HCT116 (cell line): ENCODE measurements around the gene ZYG11B. TPM values are rescaled to one million over a fixed set of nuclear protein-coding genes. Genes with fewer than 3 reads are reported as not detected.

Source experiments
- ATAC-seq: fragments of 200-7000 bp; cut with Tn5 transposase; 2 replicates; pipeline ENCODE4 v1.9.1; 2020; ENCODE audit warnings: mild to moderate bottlenecking, moderate library complexity
- BruUV-seq: library from RNA; stranded (reverse); fragments of 400-500 nt; replicated peaks from 2 replicates; lab custom pipeline; 2021; lab: Mats Ljungman, UMichigan
- CTCF ChIA-PET: fragments of 300-600 bp; sonication (Branson Sonifier 250); formaldehyde crosslinking; loops from one replicate; lab custom pipeline; 2021; ENCODE audit warnings: antibody characterized with exemption; lab: Charles Lee
- POLR2A ChIA-PET: fragments of 300-600, 350-600 bp; sonication (Branson Sonifier 250); formaldehyde crosslinking; loops from one replicate; lab custom pipeline; 2021; ENCODE audit warnings: antibody characterized with exemption; lab: Charles Lee
- RAD21 ChIA-PET, 2 experiments: fragments of 300-600 bp; sonication (Branson Sonifier 250); formaldehyde crosslinking; loops; one replicate each; lab custom pipeline; 2023; ENCODE audit warnings: low total read pairs in 2 of 2; ENCODE audit not compliant: uncharacterized antibody in 2 of 2, unreplicated experiment in 2 of 2, low non-redundant PET in 1 of 2; lab: Charles Lee
- DNase-seq: peaks from one replicate; pipeline ENCODE4 v3.0.0-alpha.2; 2010; ENCODE audit warnings: low read depth, low spot score
- H2AFZ ChIP-seq: fragments of 200-600 bp; shearing (Covaris generic), sonication (generic); 2 replicates; pipeline ENCODE4 v1.6.1; 2017; ENCODE audit warnings: low read depth, mixed run types, mixed read lengths, antibody characterized with exemption, low read length; ENCODE audit not compliant: poor library complexity, severe bottlenecking
- H3K27ac ChIP-seq: 2 replicates; pipeline ENCODE4 v1.5.1; 2012; ENCODE audit warnings: low read depth, low read length
- H3K27me3 ChIP-seq: fragments of 200-600 bp; sonication (generic); 2 replicates; pipeline ENCODE4 v1.6.1; 2016; ENCODE audit warnings: mixed run types, low read length, mixed read lengths; ENCODE audit not compliant: insufficient read depth
- H3K36me3 ChIP-seq, 2 experiments: fragments of 200-500 bp in 1 of 2; fragments of 200-600 bp in 1 of 2; sonication (Bioruptor generic) in 1 of 2; sonication (generic) in 1 of 2; 2 replicates each; pipeline versions ENCODE4 v1.5.1 to v1.6.1; 2014 to 2016; ENCODE audit warnings: low read length in 2 of 2, inconsistent platforms in 1 of 2, mixed read lengths in 1 of 2, mixed run types in 1 of 2; ENCODE audit not compliant: insufficient read depth in 2 of 2, control insufficient read depth in 1 of 2
- H3K4me1 ChIP-seq, 2 experiments: fragments of 200-600 bp in 1 of 2; sonication (generic) in 1 of 2; 2 replicates each; pipeline versions ENCODE4 v1.5.1 to v1.6.1; 2012 to 2017; ENCODE audit warnings: low read length in 2 of 2, inconsistent platforms in 1 of 2, mild to moderate bottlenecking in 1 of 2, mixed read lengths in 1 of 2, mixed run types in 1 of 2, moderate library complexity in 1 of 2; ENCODE audit not compliant: insufficient read depth in 2 of 2, control insufficient read depth in 1 of 2
- H3K4me2 ChIP-seq: fragments of 200-600 bp; sonication (generic); 2 replicates; pipeline ENCODE4 v1.6.1; 2017; ENCODE audit warnings: mixed run types, low read length, mixed read lengths
- H3K4me3 ChIP-seq, 2 experiments: fragments of 200-600 bp in 1 of 2; sonication (generic) in 1 of 2; replicated peaks in 1 of 2; 2 replicates each; pipeline ENCODE4 v1.5.1; 2011 to 2016; ENCODE audit warnings: low read length in 2 of 2, control low read depth in 1 of 2, low read depth in 1 of 2, mild to moderate bottlenecking in 1 of 2, mixed read lengths in 1 of 2, mixed run types in 1 of 2
- H3K79me2 ChIP-seq: fragments of 200-600 bp; sonication (generic); 2 replicates; pipeline ENCODE4 v1.6.1; 2017; ENCODE audit warnings: mild to moderate bottlenecking, mixed run types, low read length, moderate library complexity, mixed read lengths; ENCODE audit not compliant: insufficient read depth
- H3K9ac ChIP-seq: fragments of 200-600 bp; sonication (generic); 2 replicates; pipeline ENCODE4 v1.6.1; 2016; ENCODE audit warnings: low read length, mixed read lengths
- H3K9me2 ChIP-seq: fragments of 200-600 bp; sonication (generic), shearing (Covaris generic); 2 replicates; pipeline ENCODE4 v1.6.1; 2017; ENCODE audit warnings: mixed run types, mild to moderate bottlenecking, moderate library complexity; ENCODE audit not compliant: insufficient read depth
- H3K9me3 ChIP-seq, 2 experiments: fragments of 200-500 bp in 1 of 2; fragments of 200-600 bp in 1 of 2; sonication (Bioruptor generic) in 1 of 2; sonication (generic) in 1 of 2; 2 replicates each; pipeline ENCODE4 v1.6.1; 2014 to 2017; ENCODE audit warnings: low read length in 2 of 2, mixed read lengths in 2 of 2, inconsistent platforms in 1 of 2, low read depth in 1 of 2, mild to moderate bottlenecking in 1 of 2, mixed run types in 1 of 2, moderate library complexity in 1 of 2; ENCODE audit not compliant: control insufficient read depth in 1 of 2, insufficient read depth in 1 of 2
- H4K20me1 ChIP-seq: fragments of 200-600 bp; sonication (generic), shearing (Covaris generic); 2 replicates; pipeline ENCODE4 v1.6.1; 2017; ENCODE audit warnings: mixed run types, mild to moderate bottlenecking, moderate library complexity; ENCODE audit not compliant: insufficient read depth
- EGR1 ChIP-seq: IDR thresholded peaks from 2 replicates; pipeline ENCODE4 v1.6.1; 2012; ENCODE audit warnings: low read depth
- ELF1 ChIP-seq: IDR thresholded peaks from 2 replicates; pipeline ENCODE4 v1.6.1; 2012; ENCODE audit warnings: low read depth, borderline replicate concordance
- EZH2 ChIP-seq: fragments of 200-600 bp; sonication (generic); IDR thresholded peaks from 2 replicates; pipeline ENCODE4 v1.6.1; 2017; ENCODE audit warnings: antibody characterized with exemption, mixed run types
- EZH2phosphoT487 ChIP-seq: fragments of 200-600 bp; IDR thresholded peaks from 2 replicates; pipeline ENCODE4 v1.6.1; 2018; ENCODE audit warnings: antibody characterized with exemption, borderline replicate concordance
- JUND ChIP-seq: IDR thresholded peaks from 2 replicates; pipeline ENCODE4 v1.6.1; 2012
- POLR2A ChIP-seq: IDR thresholded peaks from 2 replicates; pipeline ENCODE4 v1.7.0; 2011; ENCODE audit warnings: borderline replicate concordance; ENCODE audit not compliant: insufficient read depth, insufficient read length; ENCODE audit errors: extremely low read depth
- POLR2AphosphoS5 ChIP-seq: IDR thresholded peaks from 2 replicates; pipeline ENCODE4 v1.6.1; 2011; ENCODE audit warnings: mild to moderate bottlenecking, low read depth, low read length, moderate library complexity
- RAD21 ChIP-seq: IDR thresholded peaks from 2 replicates; pipeline ENCODE4 v1.6.1; 2012; ENCODE audit warnings: low read depth, mild to moderate bottlenecking
- SRF ChIP-seq: IDR thresholded peaks from 2 replicates; pipeline ENCODE4 v1.6.1; 2012; ENCODE audit warnings: low read depth
- TCF7L2 ChIP-seq: IDR thresholded peaks from 2 replicates; pipeline ENCODE4 v1.7.0; 2011; ENCODE audit warnings: borderline replicate concordance, inconsistent platforms; ENCODE audit not compliant: insufficient read depth, insufficient read length; ENCODE audit errors: extremely low read depth
- ZFX ChIP-seq: fragments of 450-650 bp; IDR thresholded peaks from 2 replicates; pipeline ENCODE4 v1.6.1; 2017
- ZNF274 ChIP-seq: fragments of 200-500 bp; sonication (Bioruptor generic); IDR thresholded peaks from 2 replicates; pipeline ENCODE4 v1.6.1; 2014; ENCODE audit warnings: mild to moderate bottlenecking, low read depth, low read length, inconsistent platforms
- intact Hi-C: fragments of 100-400 bp; cut with micrococcal nuclease; formaldehyde crosslinking; loops from 2 replicates; pipeline ENCODE4 v1.10.0; 2022
- total RNA-seq: library from RNA; stranded (reverse); gene quantifications from one replicate; pipeline ENCODE4 v1.2.1, GENCODE V29; 2021; ENCODE audit not compliant: unreplicated experiment
- TF ChIP-seq, protein P1 (sequence below): IDR thresholded peaks from 2 replicates; pipeline ENCODE4 v1.6.1; 2012
- TF ChIP-seq, protein P2 (sequence below): IDR thresholded peaks from 2 replicates; pipeline ENCODE4 v1.6.1; 2012; ENCODE audit warnings: low read depth
- TF ChIP-seq, protein P3 (sequence below), 3 experiments: fragments of 200-600 bp in 1 of 3; sonication (generic) in 1 of 3; IDR thresholded peaks in 2 of 3; conservative IDR thresholded peaks in 1 of 3; 2 replicates each; pipeline ENCODE4 v1.5.1; 2012 to 2017; ENCODE audit warnings: low read depth in 2 of 3, low read length in 2 of 3, antibody characterized with exemption in 1 of 3, borderline replicate concordance in 1 of 3, control low read depth in 1 of 3, mild to moderate bottlenecking in 1 of 3, mixed read lengths in 1 of 3, mixed run types in 1 of 3, moderate library complexity in 1 of 3; ENCODE audit not compliant: insufficient read depth in 1 of 3
- TF ChIP-seq, protein P4 (sequence below): IDR thresholded peaks from 2 replicates; pipeline ENCODE4 v1.6.1; 2012
- TF ChIP-seq, protein P5 (sequence below): IDR thresholded peaks from 2 replicates; pipeline ENCODE4 v1.6.1; 2011; ENCODE audit warnings: mild to moderate bottlenecking, low read length, moderate library complexity; ENCODE audit not compliant: insufficient replicate concordance; ENCODE audit errors: extremely low read depth

The ZYG11B gene
- total RNA-seq, 1 experiment from 2014 or later, result 20.7 TPM

DNA sequence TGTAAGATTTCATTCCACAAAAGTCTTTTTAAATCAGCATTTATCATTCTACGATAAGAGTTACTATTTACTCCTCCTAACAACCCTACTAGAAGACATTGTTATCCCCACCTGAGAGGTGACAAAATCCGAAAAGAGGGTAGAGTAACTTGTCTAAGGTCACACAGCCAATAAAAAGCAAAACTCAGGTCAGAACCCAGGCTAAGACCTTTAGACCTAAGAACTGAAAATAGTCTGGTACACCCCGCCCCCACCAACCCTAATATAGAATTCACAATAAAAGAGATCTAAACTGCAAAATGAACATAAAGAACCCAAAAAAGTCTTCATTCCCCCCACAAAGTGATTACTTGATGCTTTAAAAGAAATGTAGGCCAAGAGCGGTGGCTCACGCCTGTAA is 46.8 kb upstream of the ZYG11B start:
- Histone ChIP-seq H3K4me2 (no peak overlapping the region), H3K27me3 (no peaks in the 10 kb centered on the region), H4K20me1 (no peaks in the 10 kb centered on the region), H3K4me1 (peaks cover 3 to 7% of the 10 kb centered on the region in 2 experiments; a peak in 3 of 4 replicates), H3K36me3 (no peaks in the 10 kb centered on the region), H3K9me2 (no peaks in the 10 kb centered on the region), H3K27ac (no peak overlapping the region), H3K79me2 (no peaks in the 10 kb centered on the region), H3K9me3 (no peaks in the 10 kb centered on the region), H3K4me3 (no peak overlapping the region), H3K9ac (no peak overlapping the region), H2AFZ (no peak overlapping the region)
- TF ChIP-seq EZH2, result no peak
- TF ChIP-seq, protein P1, sequence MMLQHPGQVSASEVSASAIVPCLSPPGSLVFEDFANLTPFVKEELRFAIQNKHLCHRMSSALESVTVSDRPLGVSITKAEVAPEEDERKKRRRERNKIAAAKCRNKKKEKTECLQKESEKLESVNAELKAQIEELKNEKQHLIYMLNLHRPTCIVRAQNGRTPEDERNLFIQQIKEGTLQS, result no peak
- TF ChIP-seq, protein P2, sequence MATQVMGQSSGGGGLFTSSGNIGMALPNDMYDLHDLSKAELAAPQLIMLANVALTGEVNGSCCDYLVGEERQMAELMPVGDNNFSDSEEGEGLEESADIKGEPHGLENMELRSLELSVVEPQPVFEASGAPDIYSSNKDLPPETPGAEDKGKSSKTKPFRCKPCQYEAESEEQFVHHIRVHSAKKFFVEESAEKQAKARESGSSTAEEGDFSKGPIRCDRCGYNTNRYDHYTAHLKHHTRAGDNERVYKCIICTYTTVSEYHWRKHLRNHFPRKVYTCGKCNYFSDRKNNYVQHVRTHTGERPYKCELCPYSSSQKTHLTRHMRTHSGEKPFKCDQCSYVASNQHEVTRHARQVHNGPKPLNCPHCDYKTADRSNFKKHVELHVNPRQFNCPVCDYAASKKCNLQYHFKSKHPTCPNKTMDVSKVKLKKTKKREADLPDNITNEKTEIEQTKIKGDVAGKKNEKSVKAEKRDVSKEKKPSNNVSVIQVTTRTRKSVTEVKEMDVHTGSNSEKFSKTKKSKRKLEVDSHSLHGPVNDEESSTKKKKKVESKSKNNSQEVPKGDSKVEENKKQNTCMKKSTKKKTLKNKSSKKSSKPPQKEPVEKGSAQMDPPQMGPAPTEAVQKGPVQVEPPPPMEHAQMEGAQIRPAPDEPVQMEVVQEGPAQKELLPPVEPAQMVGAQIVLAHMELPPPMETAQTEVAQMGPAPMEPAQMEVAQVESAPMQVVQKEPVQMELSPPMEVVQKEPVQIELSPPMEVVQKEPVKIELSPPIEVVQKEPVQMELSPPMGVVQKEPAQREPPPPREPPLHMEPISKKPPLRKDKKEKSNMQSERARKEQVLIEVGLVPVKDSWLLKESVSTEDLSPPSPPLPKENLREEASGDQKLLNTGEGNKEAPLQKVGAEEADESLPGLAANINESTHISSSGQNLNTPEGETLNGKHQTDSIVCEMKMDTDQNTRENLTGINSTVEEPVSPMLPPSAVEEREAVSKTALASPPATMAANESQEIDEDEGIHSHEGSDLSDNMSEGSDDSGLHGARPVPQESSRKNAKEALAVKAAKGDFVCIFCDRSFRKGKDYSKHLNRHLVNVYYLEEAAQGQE, result no peak
- TF ChIP-seq ZFX, result no peak
- no peak for TF ChIP-seq JUND
- no peak for TF ChIP-seq SRF
- no peak for TF ChIP-seq EZH2phosphoT487
- TF ChIP-seq POLR2AphosphoS5, result no peak
- no peak for TF ChIP-seq POLR2A
- no peak for TF ChIP-seq TCF7L2
- TF ChIP-seq ZNF274, result no peak
- TF ChIP-seq, protein P3, sequence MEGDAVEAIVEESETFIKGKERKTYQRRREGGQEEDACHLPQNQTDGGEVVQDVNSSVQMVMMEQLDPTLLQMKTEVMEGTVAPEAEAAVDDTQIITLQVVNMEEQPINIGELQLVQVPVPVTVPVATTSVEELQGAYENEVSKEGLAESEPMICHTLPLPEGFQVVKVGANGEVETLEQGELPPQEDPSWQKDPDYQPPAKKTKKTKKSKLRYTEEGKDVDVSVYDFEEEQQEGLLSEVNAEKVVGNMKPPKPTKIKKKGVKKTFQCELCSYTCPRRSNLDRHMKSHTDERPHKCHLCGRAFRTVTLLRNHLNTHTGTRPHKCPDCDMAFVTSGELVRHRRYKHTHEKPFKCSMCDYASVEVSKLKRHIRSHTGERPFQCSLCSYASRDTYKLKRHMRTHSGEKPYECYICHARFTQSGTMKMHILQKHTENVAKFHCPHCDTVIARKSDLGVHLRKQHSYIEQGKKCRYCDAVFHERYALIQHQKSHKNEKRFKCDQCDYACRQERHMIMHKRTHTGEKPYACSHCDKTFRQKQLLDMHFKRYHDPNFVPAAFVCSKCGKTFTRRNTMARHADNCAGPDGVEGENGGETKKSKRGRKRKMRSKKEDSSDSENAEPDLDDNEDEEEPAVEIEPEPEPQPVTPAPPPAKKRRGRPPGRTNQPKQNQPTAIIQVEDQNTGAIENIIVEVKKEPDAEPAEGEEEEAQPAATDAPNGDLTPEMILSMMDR (IDR thresholded peaks at IDR 0.05 in 2 of 3, conservative IDR thresholded peaks at IDR 0.05 in 1 of 3; ENCODE audit: borderline replicate concordance in 1 of 3, insufficient read depth in 1 of 3, low read depth in 2 of 3, low read length in 2 of 3), result no peak
- no peak for TF ChIP-seq EGR1
- TF ChIP-seq, protein P4, sequence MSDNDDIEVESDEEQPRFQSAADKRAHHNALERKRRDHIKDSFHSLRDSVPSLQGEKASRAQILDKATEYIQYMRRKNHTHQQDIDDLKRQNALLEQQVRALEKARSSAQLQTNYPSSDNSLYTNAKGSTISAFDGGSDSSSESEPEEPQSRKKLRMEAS, result no peak
- TF ChIP-seq ELF1, result no peak
- TF ChIP-seq, protein P5, sequence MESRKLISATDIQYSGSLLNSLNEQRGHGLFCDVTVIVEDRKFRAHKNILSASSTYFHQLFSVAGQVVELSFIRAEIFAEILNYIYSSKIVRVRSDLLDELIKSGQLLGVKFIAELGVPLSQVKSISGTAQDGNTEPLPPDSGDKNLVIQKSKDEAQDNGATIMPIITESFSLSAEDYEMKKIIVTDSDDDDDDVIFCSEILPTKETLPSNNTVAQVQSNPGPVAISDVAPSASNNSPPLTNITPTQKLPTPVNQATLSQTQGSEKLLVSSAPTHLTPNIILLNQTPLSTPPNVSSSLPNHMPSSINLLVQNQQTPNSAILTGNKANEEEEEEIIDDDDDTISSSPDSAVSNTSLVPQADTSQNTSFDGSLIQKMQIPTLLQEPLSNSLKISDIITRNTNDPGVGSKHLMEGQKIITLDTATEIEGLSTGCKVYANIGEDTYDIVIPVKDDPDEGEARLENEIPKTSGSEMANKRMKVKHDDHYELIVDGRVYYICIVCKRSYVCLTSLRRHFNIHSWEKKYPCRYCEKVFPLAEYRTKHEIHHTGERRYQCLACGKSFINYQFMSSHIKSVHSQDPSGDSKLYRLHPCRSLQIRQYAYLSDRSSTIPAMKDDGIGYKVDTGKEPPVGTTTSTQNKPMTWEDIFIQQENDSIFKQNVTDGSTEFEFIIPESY, result no peak
- TF ChIP-seq RAD21, result no peak
- CTCF ChIA-PET, result no interaction called here
- RAD21 ChIA-PET, result no interaction called here
- POLR2A ChIA-PET, result no interaction called here
- BruUV-seq, result no TSS peak
- ATAC-seq, result no peak
- intact Hi-C loops, result no loop called here
- no peak for DNase-seq
